Lower lobe of right lung (tissue), 2 donors: Measurements from ENCODE around the gene ARID1A. TPM values are rescaled to one million over a fixed set of nuclear protein-coding genes. Genes with fewer than 3 reads are reported as not detected.

Experiments used
- ATAC-seq, 2 donors: fragments of 200-7000 bp; cut with Tn5 transposase; one replicate each; pipeline ENCODE4 v1.9.1; 2020 to 2022; ENCODE audit warnings: mild to moderate bottlenecking in 2 of 2, moderate library complexity in 2 of 2
- DNase-seq: peaks from one replicate; pipeline ENCODE4 v3.0.0-alpha.2; 2020
- H3K27ac ChIP-seq: fragments of 200-600 bp; one replicate; pipeline ENCODE4 v1.8.0; 2022
- H3K27me3 ChIP-seq: fragments of 200-600 bp; one replicate; pipeline ENCODE4 v1.8.0; 2022; ENCODE audit warnings: low read depth
- H3K36me3 ChIP-seq: fragments of 200-600 bp; one replicate; pipeline ENCODE4 v1.8.0; 2022; ENCODE audit warnings: mild to moderate bottlenecking
- H3K4me1 ChIP-seq: fragments of 200-600 bp; one replicate; pipeline ENCODE4 v1.8.0; 2022
- H3K4me3 ChIP-seq: fragments of 200-600 bp; one replicate; pipeline ENCODE4 v1.8.0; 2022; ENCODE audit warnings: mild to moderate bottlenecking
- H3K9me3 ChIP-seq: fragments of 200-600 bp; one replicate; pipeline ENCODE4 v1.8.0; 2022
- CTCF ChIP-seq: fragments of 200-600 bp; IDR thresholded peaks from one replicate; pipeline ENCODE4 v1.8.0; 2022; ENCODE audit warnings: antibody characterized with exemption, mild to moderate bottlenecking
- intact Hi-C: fragments of 100-400 bp; cut with DNase I; formaldehyde crosslinking; loops from one replicate; pipeline ENCODE4 v1.11.0; 2022
- total RNA-seq: library from RNA; stranded (reverse); fragmentation: NEBNext Ultra II Directional; extraction: Animal tissue kit (Norgen Biotek cat#: 25700); gene quantifications from one replicate; pipeline ENCODE4 v1.2.1, GENCODE V29; 2021
- donor health status: DM: no; HTN: yes; CAD: no; lungs with severe emphysema.

ARID1A gene
- total RNA-seq, 1 donor from 2014 or later = 72.4 TPM

GRCh38 chr1:26692211-26692792 lies 3.5 kb upstream of the ARID1A start:
- DNase-seq = peak; percentile 83
- peak; percentile 24 for TF ChIP-seq CTCF
- peak; percentile 58 to 74 for ATAC-seq
- H3K36me3 ChIP-seq = no peaks in the 10 kb centered on the region
- peak overlapping the region; percentile 95 for H3K27ac ChIP-seq
- no peaks in the 10 kb centered on the region for H3K27me3 ChIP-seq
- no peaks in the 10 kb centered on the region for H3K9me3 ChIP-seq
- intact Hi-C loops = loop anchor here (10.0 kb wide), 1 partner anchor 92 kb away; the partner anchor contains the start of gene PIGV
- H3K4me1 ChIP-seq = peaks cover 35% of the 10 kb centered on the region
- peak overlapping the region; percentile 69 for H3K4me3 ChIP-seq

GRCh38 chr1:26692793-26693490 lies 2.9 kb upstream of the ARID1A start:
- Histone ChIP-seq H3K9me3 (no peaks in the 10 kb centered on the region), H3K4me1 (peaks cover 35% of the 10 kb centered on the region), H3K27me3 (no peaks in the 10 kb centered on the region), H3K27ac (peak overlapping the region; percentile 95), H3K4me3 (peak overlapping the region; percentile 69), H3K36me3 (no peaks in the 10 kb centered on the region)
- ATAC-seq = peak; percentile 79 to 84
- DNase-seq = peak; percentile 94
- intact Hi-C loops = loop anchor here (10.0 kb wide), 1 partner anchor 92 kb away; the partner anchor contains the start of gene PIGV
- no peak for TF ChIP-seq CTCF

- no peak for DNase-seq
Measured at GRCh38 chr1:26693599-26694572, 1.9 kb upstream of the ARID1A start.

GRCh38 chr1:26694638-26695355 lies 1.0 kb upstream of the ARID1A start:
- intact Hi-C loops = loop anchor here (10.0 kb wide), 1 partner anchor 90 kb away; the partner anchor contains the start of gene PIGV
- ATAC-seq (no peak), DNase-seq (no peak)
- Histone ChIP-seq H3K27ac (peak overlapping the region; percentile 95), H3K4me1 (peaks cover 52% of the 10 kb centered on the region), H3K4me3 (peak overlapping the region; percentile 83), H3K27me3 (no peaks in the 10 kb centered on the region), H3K36me3 (no peaks in the 10 kb centered on the region), H3K9me3 (no peaks in the 10 kb centered on the region)
- no peak for TF ChIP-seq CTCF

More at GRCh38 chr1:26693599-26694572, 1.9 kb upstream of the ARID1A start:
- TF ChIP-seq CTCF = no peak
- Histone ChIP-seq H3K4me1 (peaks cover 43% of the 10 kb centered on the region), H3K27me3 (no peaks in the 10 kb centered on the region), H3K27ac (peak overlapping the region; percentile 95), H3K4me3 (peak overlapping the region; percentile 69), H3K9me3 (no peaks in the 10 kb centered on the region), H3K36me3 (no peaks in the 10 kb centered on the region)
- intact Hi-C loops = loop anchor here (10.0 kb wide), 1 partner anchor 91 kb away; the partner anchor contains the start of gene PIGV
- no peak for ATAC-seq
